ENCODE measurements around the gene ZBTB37.
"Not testable (repeated sequence)": the region's sequence is repeated elsewhere in the genome, so short reads cannot be mapped to it uniquely, and the experiment has no call there.

Gene ZBTB37

GRCh38 chr1:173832748-173833147 is 35.4 kb upstream of the ZBTB37 start:
- H3K4me3 ChIP-seq (ENCODE audit: low read depth, low read length), result no peak overlapping the region
- TF ChIP-seq, protein P1, sequence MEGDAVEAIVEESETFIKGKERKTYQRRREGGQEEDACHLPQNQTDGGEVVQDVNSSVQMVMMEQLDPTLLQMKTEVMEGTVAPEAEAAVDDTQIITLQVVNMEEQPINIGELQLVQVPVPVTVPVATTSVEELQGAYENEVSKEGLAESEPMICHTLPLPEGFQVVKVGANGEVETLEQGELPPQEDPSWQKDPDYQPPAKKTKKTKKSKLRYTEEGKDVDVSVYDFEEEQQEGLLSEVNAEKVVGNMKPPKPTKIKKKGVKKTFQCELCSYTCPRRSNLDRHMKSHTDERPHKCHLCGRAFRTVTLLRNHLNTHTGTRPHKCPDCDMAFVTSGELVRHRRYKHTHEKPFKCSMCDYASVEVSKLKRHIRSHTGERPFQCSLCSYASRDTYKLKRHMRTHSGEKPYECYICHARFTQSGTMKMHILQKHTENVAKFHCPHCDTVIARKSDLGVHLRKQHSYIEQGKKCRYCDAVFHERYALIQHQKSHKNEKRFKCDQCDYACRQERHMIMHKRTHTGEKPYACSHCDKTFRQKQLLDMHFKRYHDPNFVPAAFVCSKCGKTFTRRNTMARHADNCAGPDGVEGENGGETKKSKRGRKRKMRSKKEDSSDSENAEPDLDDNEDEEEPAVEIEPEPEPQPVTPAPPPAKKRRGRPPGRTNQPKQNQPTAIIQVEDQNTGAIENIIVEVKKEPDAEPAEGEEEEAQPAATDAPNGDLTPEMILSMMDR (IDR thresholded peaks at IDR 0.05; ENCODE audit: borderline replicate concordance, insufficient read depth, low read depth, low read length), result no peak

- TF ChIP-seq, protein P1 (IDR thresholded peaks at IDR 0.05; ENCODE audit: borderline replicate concordance, insufficient read depth, low read depth, low read length), result no peak
- H3K4me3 ChIP-seq (ENCODE audit: low read depth, low read length), result no peak overlapping the region
These were observed 16.1 kb upstream of the ZBTB37 start for GRCh38 chr1:173852105-173852504.

DNA sequence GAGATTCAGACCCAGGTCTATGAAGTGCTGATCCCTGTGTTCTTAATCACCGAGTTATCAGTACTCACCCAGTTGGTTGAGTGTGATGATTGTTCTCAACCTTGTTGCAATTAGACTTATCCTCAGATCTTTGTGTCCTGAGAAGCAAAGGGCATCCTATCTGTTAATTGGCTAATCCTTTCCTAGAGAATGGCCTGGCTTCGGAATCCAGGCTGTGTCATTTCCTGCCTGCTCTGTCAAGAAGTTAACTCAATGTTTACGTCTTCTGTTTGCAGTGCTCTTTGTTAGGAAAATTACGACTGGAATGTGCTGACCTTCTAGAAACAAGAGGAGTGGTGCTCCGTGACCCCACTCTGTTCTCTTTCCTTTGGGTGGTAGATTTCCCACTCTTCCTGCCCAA is 15.1 kb upstream of the ZBTB37 start:
- TF ChIP-seq, protein P1 (IDR thresholded peaks at IDR 0.05; ENCODE audit: borderline replicate concordance, insufficient read depth, low read depth, low read length), result no peak
- H3K4me3 ChIP-seq (ENCODE audit: low read depth, low read length), result no peak overlapping the region

- no peak overlapping the region for H3K4me3 ChIP-seq (ENCODE audit: low read depth, low read length)
- TF ChIP-seq, protein P1 (IDR thresholded peaks at IDR 0.05; ENCODE audit: borderline replicate concordance, insufficient read depth, low read depth, low read length), result no peak
These were observed 12.2 kb upstream of the ZBTB37 start for GRCh38 chr1:173856014-173856413.

- TF ChIP-seq, protein P1 (IDR thresholded peaks at IDR 0.05; ENCODE audit: borderline replicate concordance, insufficient read depth, low read depth, low read length), result no peak
- H3K4me3 ChIP-seq (ENCODE audit: low read depth, low read length), result no peak overlapping the region
These were observed 11.3 kb upstream of the ZBTB37 start for GRCh38 chr1:173856903-173857302.

- TF ChIP-seq, protein P1 (IDR thresholded peaks at IDR 0.05; ENCODE audit: borderline replicate concordance, insufficient read depth, low read depth, low read length), result no peak
- H3K4me3 ChIP-seq (ENCODE audit: low read depth, low read length), result no peak overlapping the region
These were observed 10.7 kb upstream of the ZBTB37 start for GRCh38 chr1:173857363-173857917.

DNA sequence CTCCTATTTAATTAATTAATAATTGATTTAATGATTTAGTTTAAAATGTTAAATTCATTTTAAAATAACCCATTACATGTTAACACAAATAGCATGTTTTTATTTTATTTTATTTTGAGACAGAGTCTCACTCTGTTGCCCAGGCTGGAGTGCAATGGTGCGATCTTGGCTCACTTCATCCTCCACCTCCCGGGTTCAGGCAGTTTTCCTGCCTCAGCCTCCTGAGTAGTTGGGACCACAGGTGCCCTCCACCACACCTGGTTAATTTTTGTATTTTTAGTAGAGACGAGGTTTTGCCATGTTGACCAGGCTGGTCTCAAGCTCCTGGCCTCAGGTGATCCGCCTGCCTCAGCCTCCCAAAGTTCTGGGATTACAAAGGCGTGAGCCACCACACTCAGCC is 8.6 kb upstream of the ZBTB37 start:
- not testable (repeated sequence) for H3K4me3 ChIP-seq (ENCODE audit: low read depth, low read length)

DNA sequence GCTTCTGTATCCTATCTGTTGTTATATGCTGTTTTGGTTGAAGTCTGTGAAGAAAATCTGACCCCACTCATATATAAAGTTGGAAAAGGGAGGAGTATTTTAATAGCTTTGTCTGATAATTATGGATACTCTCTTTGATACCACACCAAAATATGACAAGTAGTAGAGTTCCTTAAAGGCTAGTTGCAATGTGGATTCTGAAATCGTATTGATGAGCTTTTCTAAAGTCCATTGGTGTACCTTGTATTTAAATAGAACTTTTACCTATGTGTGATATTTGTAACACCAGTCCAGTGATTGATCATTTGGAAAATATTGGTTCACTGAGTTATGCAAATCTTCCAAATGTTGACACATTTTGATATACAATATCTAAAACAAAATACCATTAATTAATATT is 8.1 kb upstream of the ZBTB37 start:
- TF ChIP-seq, protein P1 (IDR thresholded peaks at IDR 0.05; ENCODE audit: borderline replicate concordance, insufficient read depth, low read depth, low read length), result no peak
- H3K4me3 ChIP-seq (ENCODE audit: low read depth, low read length), result no peak overlapping the region
